HG03457 (cell line): ENCODE data around the gene POT1.

Experiments used
- ATAC-seq: cut with Tn5 transposase; IDR thresholded peaks from one replicate; pipeline ENCODE4 v1.9.1; 2021; ENCODE audit warnings: moderate number of reproducible peaks; ENCODE audit not compliant: unreplicated experiment

The POT1 gene

GRCh38 chr7:124775422-124775821 lies 154.2 kb downstream of the POT1 start:
- ATAC-seq, result no peak

DNA sequence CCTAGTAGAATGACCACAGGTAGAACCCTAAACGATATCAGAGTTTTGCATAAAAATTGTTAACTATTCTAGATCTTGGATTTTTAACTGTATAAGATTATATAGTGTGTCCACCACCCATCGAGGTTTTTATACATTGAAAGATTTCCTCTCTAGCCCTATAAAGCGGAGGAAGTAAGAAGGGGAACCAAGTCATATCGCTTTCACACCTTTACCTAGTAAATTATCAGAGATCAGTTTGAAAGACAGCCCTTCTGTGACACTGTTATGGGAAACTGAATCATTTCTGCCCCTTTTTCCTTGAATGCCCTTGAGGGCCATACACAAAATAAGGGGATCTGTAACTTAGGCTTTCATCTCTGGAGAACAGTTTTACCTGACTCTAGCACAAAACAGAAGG lies 155.7 kb downstream of the POT1 start:
- ATAC-seq, result no peak

- no peak for ATAC-seq
These were observed 156.3 kb downstream of the POT1 start for GRCh38 chr7:124773339-124773738.
